HCT116 (cell line): Measurements from ENCODE around the gene CTTNBP2. TPM values are rescaled to one million over a fixed set of nuclear protein-coding genes. Genes with fewer than 3 reads are reported as not detected.

Experiments used
- ATAC-seq: fragments of 200-7000 bp; cut with Tn5 transposase; 2 replicates; pipeline ENCODE4 v1.9.1; 2020; ENCODE audit warnings: mild to moderate bottlenecking, moderate library complexity
- BruUV-seq: library from RNA; stranded (reverse); fragments of 400-500 nt; replicated peaks from 2 replicates; lab custom pipeline; 2021; lab: Mats Ljungman, UMichigan
- CTCF ChIA-PET: fragments of 300-600 bp; sonication (Branson Sonifier 250); formaldehyde crosslinking; loops from one replicate; lab custom pipeline; 2021; ENCODE audit warnings: antibody characterized with exemption; lab: Charles Lee
- POLR2A ChIA-PET: fragments of 300-600, 350-600 bp; sonication (Branson Sonifier 250); formaldehyde crosslinking; loops from one replicate; lab custom pipeline; 2021; ENCODE audit warnings: antibody characterized with exemption; lab: Charles Lee
- RAD21 ChIA-PET, 2 experiments: fragments of 300-600 bp; sonication (Branson Sonifier 250); formaldehyde crosslinking; loops; one replicate each; lab custom pipeline; 2023; ENCODE audit warnings: low total read pairs in 2 of 2; ENCODE audit not compliant: uncharacterized antibody in 2 of 2, unreplicated experiment in 2 of 2, low non-redundant PET in 1 of 2; lab: Charles Lee
- DNase-seq: peaks from one replicate; pipeline ENCODE4 v3.0.0-alpha.2; 2010; ENCODE audit warnings: low read depth, low spot score
- H2AFZ ChIP-seq: fragments of 200-600 bp; shearing (Covaris generic), sonication (generic); 2 replicates; pipeline ENCODE4 v1.6.1; 2017; ENCODE audit warnings: low read depth, mixed run types, mixed read lengths, antibody characterized with exemption, low read length; ENCODE audit not compliant: poor library complexity, severe bottlenecking
- H3K27ac ChIP-seq: 2 replicates; pipeline ENCODE4 v1.5.1; 2012; ENCODE audit warnings: low read depth, low read length
- H3K27me3 ChIP-seq: fragments of 200-600 bp; sonication (generic); 2 replicates; pipeline ENCODE4 v1.6.1; 2016; ENCODE audit warnings: mixed run types, low read length, mixed read lengths; ENCODE audit not compliant: insufficient read depth
- H3K36me3 ChIP-seq, 2 experiments: fragments of 200-500 bp in 1 of 2; fragments of 200-600 bp in 1 of 2; sonication (Bioruptor generic) in 1 of 2; sonication (generic) in 1 of 2; 2 replicates each; pipeline versions ENCODE4 v1.5.1 to v1.6.1; 2014 to 2016; ENCODE audit warnings: low read length in 2 of 2, inconsistent platforms in 1 of 2, mixed read lengths in 1 of 2, mixed run types in 1 of 2; ENCODE audit not compliant: insufficient read depth in 2 of 2, control insufficient read depth in 1 of 2
- H3K4me1 ChIP-seq, 2 experiments: fragments of 200-600 bp in 1 of 2; sonication (generic) in 1 of 2; 2 replicates each; pipeline versions ENCODE4 v1.5.1 to v1.6.1; 2012 to 2017; ENCODE audit warnings: low read length in 2 of 2, inconsistent platforms in 1 of 2, mild to moderate bottlenecking in 1 of 2, mixed read lengths in 1 of 2, mixed run types in 1 of 2, moderate library complexity in 1 of 2; ENCODE audit not compliant: insufficient read depth in 2 of 2, control insufficient read depth in 1 of 2
- H3K4me2 ChIP-seq: fragments of 200-600 bp; sonication (generic); 2 replicates; pipeline ENCODE4 v1.6.1; 2017; ENCODE audit warnings: mixed run types, low read length, mixed read lengths
- H3K4me3 ChIP-seq, 2 experiments: fragments of 200-600 bp in 1 of 2; sonication (generic) in 1 of 2; replicated peaks in 1 of 2; 2 replicates each; pipeline ENCODE4 v1.5.1; 2011 to 2016; ENCODE audit warnings: low read length in 2 of 2, control low read depth in 1 of 2, low read depth in 1 of 2, mild to moderate bottlenecking in 1 of 2, mixed read lengths in 1 of 2, mixed run types in 1 of 2
- H3K79me2 ChIP-seq: fragments of 200-600 bp; sonication (generic); 2 replicates; pipeline ENCODE4 v1.6.1; 2017; ENCODE audit warnings: mild to moderate bottlenecking, mixed run types, low read length, moderate library complexity, mixed read lengths; ENCODE audit not compliant: insufficient read depth
- H3K9ac ChIP-seq: fragments of 200-600 bp; sonication (generic); 2 replicates; pipeline ENCODE4 v1.6.1; 2016; ENCODE audit warnings: low read length, mixed read lengths
- H3K9me2 ChIP-seq: fragments of 200-600 bp; sonication (generic), shearing (Covaris generic); 2 replicates; pipeline ENCODE4 v1.6.1; 2017; ENCODE audit warnings: mixed run types, mild to moderate bottlenecking, moderate library complexity; ENCODE audit not compliant: insufficient read depth
- H3K9me3 ChIP-seq, 2 experiments: fragments of 200-500 bp in 1 of 2; fragments of 200-600 bp in 1 of 2; sonication (Bioruptor generic) in 1 of 2; sonication (generic) in 1 of 2; 2 replicates each; pipeline ENCODE4 v1.6.1; 2014 to 2017; ENCODE audit warnings: low read length in 2 of 2, mixed read lengths in 2 of 2, inconsistent platforms in 1 of 2, low read depth in 1 of 2, mild to moderate bottlenecking in 1 of 2, mixed run types in 1 of 2, moderate library complexity in 1 of 2; ENCODE audit not compliant: control insufficient read depth in 1 of 2, insufficient read depth in 1 of 2
- H4K20me1 ChIP-seq: fragments of 200-600 bp; sonication (generic), shearing (Covaris generic); 2 replicates; pipeline ENCODE4 v1.6.1; 2017; ENCODE audit warnings: mixed run types, mild to moderate bottlenecking, moderate library complexity; ENCODE audit not compliant: insufficient read depth
- EGR1 ChIP-seq: IDR thresholded peaks from 2 replicates; pipeline ENCODE4 v1.6.1; 2012; ENCODE audit warnings: low read depth
- ELF1 ChIP-seq: IDR thresholded peaks from 2 replicates; pipeline ENCODE4 v1.6.1; 2012; ENCODE audit warnings: low read depth, borderline replicate concordance
- EZH2 ChIP-seq: fragments of 200-600 bp; sonication (generic); IDR thresholded peaks from 2 replicates; pipeline ENCODE4 v1.6.1; 2017; ENCODE audit warnings: antibody characterized with exemption, mixed run types
- EZH2phosphoT487 ChIP-seq: fragments of 200-600 bp; IDR thresholded peaks from 2 replicates; pipeline ENCODE4 v1.6.1; 2018; ENCODE audit warnings: antibody characterized with exemption, borderline replicate concordance
- FOSL1 ChIP-seq: IDR thresholded peaks from 2 replicates; pipeline ENCODE4 v1.6.1; 2012; ENCODE audit warnings: low read depth
- JUND ChIP-seq: IDR thresholded peaks from 2 replicates; pipeline ENCODE4 v1.6.1; 2012
- POLR2A ChIP-seq: IDR thresholded peaks from 2 replicates; pipeline ENCODE4 v1.7.0; 2011; ENCODE audit warnings: borderline replicate concordance; ENCODE audit not compliant: insufficient read depth, insufficient read length; ENCODE audit errors: extremely low read depth
- POLR2AphosphoS5 ChIP-seq: IDR thresholded peaks from 2 replicates; pipeline ENCODE4 v1.6.1; 2011; ENCODE audit warnings: mild to moderate bottlenecking, low read depth, low read length, moderate library complexity
- RAD21 ChIP-seq: IDR thresholded peaks from 2 replicates; pipeline ENCODE4 v1.6.1; 2012; ENCODE audit warnings: low read depth, mild to moderate bottlenecking
- SIN3A ChIP-seq: IDR thresholded peaks from 2 replicates; pipeline ENCODE4 v1.6.1; 2012; ENCODE audit warnings: low read depth
- SP1 ChIP-seq: IDR thresholded peaks from 2 replicates; pipeline ENCODE4 v1.6.1; 2012; ENCODE audit warnings: low read depth
- SRF ChIP-seq: IDR thresholded peaks from 2 replicates; pipeline ENCODE4 v1.6.1; 2012; ENCODE audit warnings: low read depth
- TCF7L2 ChIP-seq: IDR thresholded peaks from 2 replicates; pipeline ENCODE4 v1.7.0; 2011; ENCODE audit warnings: borderline replicate concordance, inconsistent platforms; ENCODE audit not compliant: insufficient read depth, insufficient read length; ENCODE audit errors: extremely low read depth
- YY1 ChIP-seq: IDR thresholded peaks from 2 replicates; pipeline ENCODE4 v1.6.1; 2011; ENCODE audit warnings: low read length, low read depth, moderate library complexity, mild to moderate bottlenecking; ENCODE audit not compliant: insufficient replicate concordance; ENCODE audit errors: extremely low read depth
- ZNF274 ChIP-seq: fragments of 200-500 bp; sonication (Bioruptor generic); IDR thresholded peaks from 2 replicates; pipeline ENCODE4 v1.6.1; 2014; ENCODE audit warnings: mild to moderate bottlenecking, low read depth, low read length, inconsistent platforms
- intact Hi-C: fragments of 100-400 bp; cut with micrococcal nuclease; formaldehyde crosslinking; loops from 2 replicates; pipeline ENCODE4 v1.10.0; 2022
- total RNA-seq: library from RNA; stranded (reverse); gene quantifications from one replicate; pipeline ENCODE4 v1.2.1, GENCODE V29; 2021; ENCODE audit not compliant: unreplicated experiment
- TF ChIP-seq, protein P1 (sequence below): IDR thresholded peaks from 2 replicates; pipeline ENCODE4 v1.6.1; 2012
- TF ChIP-seq, protein P2 (sequence below): IDR thresholded peaks from 2 replicates; pipeline ENCODE4 v1.6.1; 2012
- TF ChIP-seq, protein P3 (sequence below): IDR thresholded peaks from 2 replicates; pipeline ENCODE4 v1.6.1; 2012; ENCODE audit warnings: low read depth

CTTNBP2 gene
- total RNA-seq, 1 experiment from 2014 or later = 5.4 TPM

DNA sequence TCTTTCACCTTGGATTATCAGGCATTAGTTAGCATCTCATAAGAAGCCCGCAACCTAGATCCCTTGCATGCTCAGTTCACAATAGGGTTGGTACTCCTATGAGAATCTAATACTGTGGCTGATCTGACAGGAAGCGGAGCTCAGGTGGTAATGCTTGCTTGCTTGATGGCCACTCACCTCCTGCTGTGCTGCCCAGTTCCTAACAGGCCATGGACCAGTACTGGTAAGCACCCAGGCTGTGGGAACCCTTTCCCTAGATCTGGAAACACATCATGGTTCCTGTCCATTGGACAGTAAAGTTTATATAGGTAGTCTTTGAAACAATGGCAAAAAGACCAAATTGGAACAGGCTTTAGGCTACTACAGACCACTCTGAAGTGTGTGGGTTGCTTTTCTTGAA, 9.4 kb upstream of the CTTNBP2 start:
- Histone ChIP-seq H3K27me3 (no peaks in the 10 kb centered on the region), H3K4me2 (no peak overlapping the region), H4K20me1 (no peaks in the 10 kb centered on the region; the same call in 1 of the 2 replicates), H3K9me3 (no peaks in the 10 kb centered on the region), H3K27ac (no peak overlapping the region), H3K36me3 (no peaks in the 10 kb centered on the region), H3K79me2 (no peaks in the 10 kb centered on the region), H3K9ac (no peak overlapping the region), H3K4me3 (no peak overlapping the region), H3K4me1 (no peaks in the 10 kb centered on the region), H3K9me2 (no peaks in the 10 kb centered on the region), H2AFZ (no peak overlapping the region)
- DNase-seq (no peak), ATAC-seq (no peak)
- intact Hi-C loops = no loop called here
- CTCF ChIA-PET = no interaction called here
- RAD21 ChIA-PET = no interaction called here
- POLR2A ChIA-PET = no interaction called here
- no TSS peak for BruUV-seq
- TF ChIP-seq EZH2phosphoT487 (no peak), SIN3A (no peak), ZNF274 (no peak), EZH2 (no peak), POLR2AphosphoS5 (no peak), POLR2A (no peak), RAD21 (no peak), YY1 (no peak), EGR1 (no peak)
- TF ChIP-seq, protein P1, sequence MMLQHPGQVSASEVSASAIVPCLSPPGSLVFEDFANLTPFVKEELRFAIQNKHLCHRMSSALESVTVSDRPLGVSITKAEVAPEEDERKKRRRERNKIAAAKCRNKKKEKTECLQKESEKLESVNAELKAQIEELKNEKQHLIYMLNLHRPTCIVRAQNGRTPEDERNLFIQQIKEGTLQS = no peak
- TF ChIP-seq, protein P2, sequence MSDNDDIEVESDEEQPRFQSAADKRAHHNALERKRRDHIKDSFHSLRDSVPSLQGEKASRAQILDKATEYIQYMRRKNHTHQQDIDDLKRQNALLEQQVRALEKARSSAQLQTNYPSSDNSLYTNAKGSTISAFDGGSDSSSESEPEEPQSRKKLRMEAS = no peak

DNA sequence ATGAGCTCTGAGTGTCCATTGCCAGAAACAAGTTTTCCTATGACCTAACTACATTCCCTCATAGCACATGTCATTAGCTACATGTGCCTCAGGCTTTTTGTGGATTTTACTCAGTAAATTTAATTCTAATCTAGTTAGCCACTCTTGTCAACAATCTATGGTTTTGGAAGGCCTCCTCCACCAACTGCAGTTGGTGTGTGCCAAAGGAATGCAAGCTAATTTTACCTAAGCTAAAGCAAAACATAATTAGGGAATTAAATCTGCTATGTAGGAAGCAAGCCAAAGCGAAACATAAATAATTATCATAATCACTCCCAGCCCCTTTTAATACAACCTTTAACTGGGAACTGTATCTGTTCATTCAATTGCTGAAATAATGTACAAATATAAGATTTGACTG, 3.5 kb upstream of the CTTNBP2 start:
- Histone ChIP-seq H3K79me2 (no peaks in the 10 kb centered on the region), H3K27me3 (no peaks in the 10 kb centered on the region), H3K4me2 (no peak overlapping the region), H3K4me1 (peaks cover 7 to 28% of the 10 kb centered on the region in 2 experiments), H4K20me1 (no peaks in the 10 kb centered on the region; the same call in 1 of the 2 replicates), H3K9me2 (no peaks in the 10 kb centered on the region), H3K4me3 (no peak overlapping the region), H3K27ac (no peak overlapping the region)
- no peak for DNase-seq
- intact Hi-C loops = no loop called here
- no peak for ATAC-seq
- ChIA-PET CTCF (interaction anchor here (1.2 kb wide), 1 partner anchor 476 kb away, joined by 3 read pairs; no protein-coding TSS in a partner anchor), RAD21 (no interaction called here)
- TF ChIP-seq POLR2A = no peak
- no peak for TF ChIP-seq RAD21
- TF ChIP-seq ZNF274 = no peak
- TF ChIP-seq FOSL1 = no peak
- TF ChIP-seq, protein P1 = no peak
- TF ChIP-seq SP1 = no peak
- TF ChIP-seq JUND = no peak
- no peak for TF ChIP-seq TCF7L2
- no peak for TF ChIP-seq EZH2
- TF ChIP-seq, protein P3, sequence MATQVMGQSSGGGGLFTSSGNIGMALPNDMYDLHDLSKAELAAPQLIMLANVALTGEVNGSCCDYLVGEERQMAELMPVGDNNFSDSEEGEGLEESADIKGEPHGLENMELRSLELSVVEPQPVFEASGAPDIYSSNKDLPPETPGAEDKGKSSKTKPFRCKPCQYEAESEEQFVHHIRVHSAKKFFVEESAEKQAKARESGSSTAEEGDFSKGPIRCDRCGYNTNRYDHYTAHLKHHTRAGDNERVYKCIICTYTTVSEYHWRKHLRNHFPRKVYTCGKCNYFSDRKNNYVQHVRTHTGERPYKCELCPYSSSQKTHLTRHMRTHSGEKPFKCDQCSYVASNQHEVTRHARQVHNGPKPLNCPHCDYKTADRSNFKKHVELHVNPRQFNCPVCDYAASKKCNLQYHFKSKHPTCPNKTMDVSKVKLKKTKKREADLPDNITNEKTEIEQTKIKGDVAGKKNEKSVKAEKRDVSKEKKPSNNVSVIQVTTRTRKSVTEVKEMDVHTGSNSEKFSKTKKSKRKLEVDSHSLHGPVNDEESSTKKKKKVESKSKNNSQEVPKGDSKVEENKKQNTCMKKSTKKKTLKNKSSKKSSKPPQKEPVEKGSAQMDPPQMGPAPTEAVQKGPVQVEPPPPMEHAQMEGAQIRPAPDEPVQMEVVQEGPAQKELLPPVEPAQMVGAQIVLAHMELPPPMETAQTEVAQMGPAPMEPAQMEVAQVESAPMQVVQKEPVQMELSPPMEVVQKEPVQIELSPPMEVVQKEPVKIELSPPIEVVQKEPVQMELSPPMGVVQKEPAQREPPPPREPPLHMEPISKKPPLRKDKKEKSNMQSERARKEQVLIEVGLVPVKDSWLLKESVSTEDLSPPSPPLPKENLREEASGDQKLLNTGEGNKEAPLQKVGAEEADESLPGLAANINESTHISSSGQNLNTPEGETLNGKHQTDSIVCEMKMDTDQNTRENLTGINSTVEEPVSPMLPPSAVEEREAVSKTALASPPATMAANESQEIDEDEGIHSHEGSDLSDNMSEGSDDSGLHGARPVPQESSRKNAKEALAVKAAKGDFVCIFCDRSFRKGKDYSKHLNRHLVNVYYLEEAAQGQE = no peak
- no peak for TF ChIP-seq YY1
- TF ChIP-seq EZH2phosphoT487 = no peak
- TF ChIP-seq SRF = no peak
- TF ChIP-seq ELF1 = no peak
- TF ChIP-seq, all 23 proteins: peak for 0
- no TSS peak for BruUV-seq
- POLR2A ChIA-PET = no interaction called here
- no peaks in the 10 kb centered on the region for H3K36me3 ChIP-seq
- H3K9me3 ChIP-seq = no peaks in the 10 kb centered on the region
- no peak overlapping the region for H2AFZ ChIP-seq
- H3K9ac ChIP-seq = no peak overlapping the region
